GM12878 (cell line): ENCODE results near the gene ZNF154. TPM values are rescaled to one million over a fixed set of nuclear protein-coding genes. Genes with fewer than 3 reads are reported as not detected.
A peak's percentile ranks its signal among the peaks of the same experiment; 100 is the strongest.

ENCODE experiments used
- ATAC-seq: fragments of 200-7000 bp; cut with Tn5 transposase; 3 replicates; pipeline ENCODE4 v1.9.1; 2020; ENCODE audit warnings: mild to moderate bottlenecking, moderate library complexity
- BruUV-seq: library from RNA; stranded (reverse); fragments of 400-500 nt; replicated peaks from 2 replicates; lab custom pipeline; 2021; lab: Mats Ljungman, UMichigan
- CTCF ChIA-PET: fragments of 300-600 bp; sonication (Branson Sonifier 250); formaldehyde crosslinking; extraction: SDS; loops from one replicate; lab custom pipeline; 2021; ENCODE audit warnings: inconsistent platforms; lab: Yijun Ruan, JAX
- POLR2A ChIA-PET: fragments of 350-600 bp; formaldehyde crosslinking; extraction: SDS; loops from one replicate; lab custom pipeline; 2021; ENCODE audit warnings: inconsistent platforms; lab: Charles Lee
- RAD21 ChIA-PET: fragments of 300-600 bp; sonication (Branson Sonifier 250); formaldehyde crosslinking; loops from one replicate; lab custom pipeline; 2023; ENCODE audit warnings: antibody characterized with exemption; ENCODE audit not compliant: unreplicated experiment; lab: Charles Lee
- SMC1A ChIA-PET: fragments of 300-600 bp; sonication (Branson Sonifier 250); formaldehyde crosslinking; loops from one replicate; lab custom pipeline; 2023; ENCODE audit not compliant: unreplicated experiment, uncharacterized antibody; lab: Charles Lee
- DNase-seq: peaks from one replicate; pipeline ENCODE4 v3.0.0-alpha.2; 2011; ENCODE audit warnings: low read depth, low spot score
- FAIRE-seq: peaks from 3 replicates; lab custom pipeline; 2011; peaks lifted over from hg19 to GRCh38; lab: Jason Lieb, UNC
- H2AFZ ChIP-seq: 2 replicates; pipeline ENCODE4 v1.6.0; 2011; ENCODE audit warnings: low read depth, low read length, control low read depth; ENCODE audit not compliant: control insufficient read depth
- H3K27ac ChIP-seq: 2 replicates; pipeline ENCODE4 v1.5.1; 2011; ENCODE audit warnings: control low read depth; ENCODE audit not compliant: control insufficient read depth, insufficient read depth
- H3K27me3 ChIP-seq, 2 experiments: replicated peaks in 1 of 2; 2 replicates each; pipeline versions ENCODE4 v1.6.0 to v1.6.1; 2011; ENCODE audit warnings: low read length in 1 of 2; ENCODE audit not compliant: control insufficient read depth in 2 of 2, insufficient read depth in 2 of 2
- H3K36me3 ChIP-seq, 2 experiments: 2 replicates each; pipeline ENCODE4 v1.5.1; 2011; ENCODE audit warnings: low read length in 1 of 2; ENCODE audit not compliant: control insufficient read depth in 2 of 2, insufficient read depth in 2 of 2
- H3K4me1 ChIP-seq: 2 replicates; pipeline ENCODE4 v1.6.1; 2011; ENCODE audit warnings: mild to moderate bottlenecking, low read length, moderate library complexity, mixed read lengths; ENCODE audit not compliant: control insufficient read depth, insufficient read depth
- H3K4me2 ChIP-seq: 2 replicates; pipeline ENCODE4 v1.6.0; 2011; ENCODE audit warnings: control low read depth; ENCODE audit not compliant: control insufficient read depth, insufficient read depth
- H3K4me3 ChIP-seq: fragments of 200-600 bp; sonication (generic); 2 replicates; pipeline ENCODE4 v1.5.1; 2016
- H3K79me2 ChIP-seq: 2 replicates; pipeline ENCODE4 v1.6.0; 2011; ENCODE audit warnings: low read length; ENCODE audit not compliant: control insufficient read depth, insufficient read depth
- H3K9ac ChIP-seq: 2 replicates; pipeline ENCODE4 v1.8.0; 2011; ENCODE audit warnings: low read length, control low read depth, mixed read lengths; ENCODE audit not compliant: control insufficient read depth, insufficient read depth
- H3K9me3 ChIP-seq: replicated peaks from 3 replicates; pipeline ENCODE4 v1.5.1; 2011; ENCODE audit warnings: mild to moderate bottlenecking, low read length; ENCODE audit not compliant: control insufficient read depth, insufficient read depth
- H4K20me1 ChIP-seq: 2 replicates; pipeline ENCODE4 v1.6.0; 2011; ENCODE audit not compliant: control insufficient read depth, insufficient read depth
- IKZF1 ChIP-seq: fragments of 450-650 bp; conservative IDR thresholded peaks from 2 replicates; pipeline ENCODE4 v1.6.1; 2017; ENCODE audit warnings: antibody characterized with exemption, mild to moderate bottlenecking
- MEF2B ChIP-seq: fragments of 450-650 bp; IDR thresholded peaks from 2 replicates; pipeline ENCODE4 v1.6.1; 2018; ENCODE audit warnings: mild to moderate bottlenecking, moderate library complexity; ENCODE audit not compliant: partially characterized antibody, poor library complexity, severe bottlenecking
- NFYA ChIP-seq: IDR thresholded peaks from 2 replicates; pipeline ENCODE4 v1.6.1; 2011; ENCODE audit warnings: low read depth, mild to moderate bottlenecking, low read length, improper control_type of control experiment, borderline replicate concordance
- PAX5 ChIP-seq: IDR thresholded peaks from 2 replicates; pipeline ENCODE4 v1.6.1; 2011; ENCODE audit warnings: low read depth, low read length, borderline replicate concordance
- POLR2A ChIP-seq: IDR thresholded peaks from 2 replicates; pipeline ENCODE4 v1.6.1; 2011; ENCODE audit warnings: low read depth, mild to moderate bottlenecking, low read length
- SMAD1 ChIP-seq: fragments of 450-650 bp; IDR thresholded peaks from 2 replicates; pipeline ENCODE4 v1.6.1; 2018; ENCODE audit warnings: mild to moderate bottlenecking, low read depth; ENCODE audit not compliant: partially characterized antibody
- SP1 ChIP-seq: IDR thresholded peaks from one replicate; pipeline ENCODE4 v1.6.1; 2011; ENCODE audit warnings: low read depth, low read length
- SRF ChIP-seq, 2 experiments: IDR thresholded peaks; 2 replicates each; pipeline ENCODE4 v1.6.1; 2011; ENCODE audit warnings: low read depth in 2 of 2, low read length in 2 of 2, mild to moderate bottlenecking in 1 of 2, moderate library complexity in 1 of 2
- ZSCAN29 ChIP-seq: fragments of 450-650 bp; IDR thresholded peaks from 2 replicates; pipeline ENCODE4 v1.6.1; 2017; ENCODE audit warnings: mild to moderate bottlenecking, moderate library complexity
- WGBS: methylation state at CpG from one replicate; pipeline ENCODE4 v1.1.6; 2016; ENCODE audit warnings: low lambda C conversion rate; ENCODE audit not compliant: insufficient replicate concordance, insufficient coverage; ENCODE audit errors: missing lambda C conversion rate; 5-methylcytosine and 5-hydroxymethylcytosine counted together
- in situ Hi-C: fragments of 300-500 bp; cut with MboI; formaldehyde crosslinking; loops from 9 replicates; pipeline ENCODE4 v1.14.3; 2018; ENCODE audit warnings: mixed read lengths
- intact Hi-C: fragments of 100-400 bp; cut with micrococcal nuclease; formaldehyde crosslinking; loops from one replicate; pipeline ENCODE4 v1.14.2; 2022; ENCODE audit not compliant: unreplicated experiment
- polyA plus RNA-seq, 11 experiments: library from polyadenylated mRNA; depleted of rRNA in 4 of 11; unstranded in 6 of 11; stranded (reverse) in 5 of 11; fragments of >200 nt; fragmentation: Nextera tagmentation in 4 of 11; fragmentation: Illumina TruSeq in 1 of 11; extraction: Ambion mirVana in 4 of 11; extraction: Trizol in 1 of 11; gene quantifications; 1 replicate in 1 of 11; 2 replicates in 10 of 11; pipeline versions ENCODE4 v1.2.1 to v1.2.3, GENCODE V29; 2011 to 2016; ENCODE audit warnings: inconsistent platforms in 2 of 11, missing spikeins in 2 of 11, low read depth in 1 of 11
- total RNA-seq, 4 experiments: library from RNA; depleted of rRNA in 3 of 4; stranded (reverse); fragments of >200 nt in 3 of 4; fragmentation: Illumina TruSeq in 1 of 4; extraction: Trizol in 1 of 4; gene quantifications; 2 replicates each; pipeline versions ENCODE4 v1.2.1 to v1.2.3, GENCODE V29; 2013 to 2021
- TF ChIP-seq, protein P1 (sequence below): fragments of 450-650 bp; IDR thresholded peaks from 2 replicates; pipeline ENCODE4 v1.6.1; 2016; ENCODE audit warnings: mild to moderate bottlenecking, moderate library complexity, borderline replicate concordance
- TF ChIP-seq, protein P2 (sequence below), 3 experiments: IDR thresholded peaks in 2 of 3; conservative IDR thresholded peaks in 1 of 3; 2 replicates each; pipeline ENCODE4 v1.5.1; 2011; ENCODE audit warnings: low read depth in 3 of 3, low read length in 3 of 3, mild to moderate bottlenecking in 3 of 3, control low read depth in 2 of 3, moderate library complexity in 2 of 3, inconsistent platforms in 1 of 3, mixed read lengths in 1 of 3; ENCODE audit not compliant: control insufficient read depth in 2 of 3, insufficient read depth in 1 of 3; ENCODE audit errors: extremely low read depth in 1 of 3
- TF ChIP-seq, protein P3 (sequence below): fragments of 450-650 bp; formaldehyde crosslinking; IDR thresholded peaks from 2 replicates; pipeline ENCODE4 v1.4.0; 2022; ENCODE audit warnings: mild to moderate bottlenecking, moderate library complexity

ZNF154 gene
- total and polyA plus RNA-seq, 10 of the 15 experiments (the other 5 are each of a cell fraction or from before 2014, with no cell fraction given): 0.22 to 1.9 (median 1.1) TPM

DNA sequence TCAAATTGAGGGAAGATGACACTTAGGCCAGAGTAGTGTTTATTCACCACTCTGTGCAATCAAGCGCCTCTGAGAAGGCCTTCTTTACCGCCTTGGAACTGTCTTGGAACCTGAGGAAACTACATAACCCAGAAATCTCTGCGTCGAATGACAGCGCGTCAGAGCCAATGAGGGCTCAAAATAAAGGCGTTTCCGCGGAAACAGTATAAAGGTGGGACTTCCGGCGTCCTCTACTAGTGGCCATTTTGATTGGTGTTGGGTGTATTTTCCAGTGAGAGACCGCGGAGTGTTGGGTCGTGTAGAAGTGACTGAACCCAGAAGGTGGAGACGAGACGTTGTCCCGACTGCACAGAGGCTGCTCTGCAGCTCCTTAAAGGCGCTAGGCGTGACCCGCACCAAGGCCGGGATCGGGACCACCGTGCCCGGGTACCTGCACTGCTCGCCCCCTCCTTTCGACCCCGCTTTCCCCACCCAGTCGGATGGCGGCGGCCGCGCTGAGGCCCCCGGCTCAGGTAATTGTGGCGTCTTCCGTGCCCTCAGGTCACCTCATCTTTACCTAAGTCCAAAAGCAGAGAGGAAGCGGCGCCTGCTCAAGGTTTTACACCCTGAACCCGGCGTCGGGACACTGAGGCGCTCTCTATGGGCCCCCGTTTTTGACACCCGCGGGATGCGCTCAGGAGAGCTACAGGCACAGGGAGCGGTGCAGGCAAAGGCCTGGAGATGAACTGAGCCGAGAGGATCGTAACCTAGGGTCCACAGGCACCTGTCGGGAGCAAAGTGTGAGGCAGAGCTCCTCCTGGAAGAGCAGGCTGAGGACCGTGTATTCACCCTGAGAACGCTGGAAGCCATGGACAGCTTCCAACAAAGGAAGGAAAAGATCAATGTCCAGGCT lies 37.8 kb upstream of the ZNF154 start, which contains the start of gene ZNF776:
ZNF776 (plus strand) TSS at position 236 of the 892 bp plus-strand sequence; CDS start at position 480, 244 bp downstream.
- peak; percentile 99 for ATAC-seq
- POLR2A ChIA-PET: interaction anchor here (0.5 to 1.2 kb wide), 4 partner anchors 19 to 103 kb away, joined by 3 to 5 read pairs (median 4); partner anchors contain the start of gene ZNF671
- Histone ChIP-seq H3K9ac (peak within 1 kb of the TSS; percentile 78), H3K27me3 (no peaks in the 10 kb centered on the region), H3K36me3 (peaks cover 7 to 29% of the 10 kb centered on the region in 2 experiments), H3K27ac (peak within 1 kb of the TSS; percentile 83), H3K9me3 (peaks cover 35% of the 10 kb centered on the region), H3K4me3 (peak within 1 kb of the TSS; percentile 96), H3K79me2 (peaks cover 26% of the 10 kb centered on the region), H3K4me2 (peak within 1 kb of the TSS; percentile 85), H4K20me1 (no peaks in the 10 kb centered on the region), H3K4me1 (no peaks in the 10 kb centered on the region), H2AFZ (peak within 1 kb of the TSS; percentile 90)
- WGBS: 2% methylated on average over 37 of the region's 51 CpGs
- intact Hi-C loops: loop anchor here (2.0 kb wide), 1 partner anchor 532 kb away; the partner anchor contains the start of gene ZNF8
- peak; percentile 84 for DNase-seq
- FAIRE-seq: peak; percentile 92
- in situ Hi-C loops: no loop called here
- TSS peak; percentile 82 for BruUV-seq
- RAD21 ChIA-PET: interaction anchor here (0.6 to 1.0 kb wide), 2 partner anchors 73 to 210 kb away, joined by 3 to 4 read pairs; no protein-coding TSS in a partner anchor
- CTCF ChIA-PET: interaction anchor here (1.2 to 1.6 kb wide), 3 partner anchors 9 to 773 kb away, joined by 3 to 9 read pairs (median 5); partner anchors contain the start of gene ZBTB45
- SMC1A ChIA-PET: interaction anchor here (0.6 to 1.7 kb wide), 5 partner anchors 9 to 725 kb away, joined by 3 to 7 read pairs (median 3); no protein-coding TSS in a partner anchor
- TF ChIP-seq SRF (IDR thresholded peaks at IDR 0.05; ENCODE audit: low read depth in 2 of 2, low read length in 2 of 2) (no peak), POLR2A (peak; percentile 88), SMAD1 (peak; percentile 32), PAX5 (no peak), NFYA (peak; percentile 46; the same call in 1 of the 2 replicates), MEF2B (peak; percentile 15), SP1 (peak; percentile 85), IKZF1 (peak; percentile 82), ZSCAN29 (no peak)
- TF ChIP-seq, protein P1, sequence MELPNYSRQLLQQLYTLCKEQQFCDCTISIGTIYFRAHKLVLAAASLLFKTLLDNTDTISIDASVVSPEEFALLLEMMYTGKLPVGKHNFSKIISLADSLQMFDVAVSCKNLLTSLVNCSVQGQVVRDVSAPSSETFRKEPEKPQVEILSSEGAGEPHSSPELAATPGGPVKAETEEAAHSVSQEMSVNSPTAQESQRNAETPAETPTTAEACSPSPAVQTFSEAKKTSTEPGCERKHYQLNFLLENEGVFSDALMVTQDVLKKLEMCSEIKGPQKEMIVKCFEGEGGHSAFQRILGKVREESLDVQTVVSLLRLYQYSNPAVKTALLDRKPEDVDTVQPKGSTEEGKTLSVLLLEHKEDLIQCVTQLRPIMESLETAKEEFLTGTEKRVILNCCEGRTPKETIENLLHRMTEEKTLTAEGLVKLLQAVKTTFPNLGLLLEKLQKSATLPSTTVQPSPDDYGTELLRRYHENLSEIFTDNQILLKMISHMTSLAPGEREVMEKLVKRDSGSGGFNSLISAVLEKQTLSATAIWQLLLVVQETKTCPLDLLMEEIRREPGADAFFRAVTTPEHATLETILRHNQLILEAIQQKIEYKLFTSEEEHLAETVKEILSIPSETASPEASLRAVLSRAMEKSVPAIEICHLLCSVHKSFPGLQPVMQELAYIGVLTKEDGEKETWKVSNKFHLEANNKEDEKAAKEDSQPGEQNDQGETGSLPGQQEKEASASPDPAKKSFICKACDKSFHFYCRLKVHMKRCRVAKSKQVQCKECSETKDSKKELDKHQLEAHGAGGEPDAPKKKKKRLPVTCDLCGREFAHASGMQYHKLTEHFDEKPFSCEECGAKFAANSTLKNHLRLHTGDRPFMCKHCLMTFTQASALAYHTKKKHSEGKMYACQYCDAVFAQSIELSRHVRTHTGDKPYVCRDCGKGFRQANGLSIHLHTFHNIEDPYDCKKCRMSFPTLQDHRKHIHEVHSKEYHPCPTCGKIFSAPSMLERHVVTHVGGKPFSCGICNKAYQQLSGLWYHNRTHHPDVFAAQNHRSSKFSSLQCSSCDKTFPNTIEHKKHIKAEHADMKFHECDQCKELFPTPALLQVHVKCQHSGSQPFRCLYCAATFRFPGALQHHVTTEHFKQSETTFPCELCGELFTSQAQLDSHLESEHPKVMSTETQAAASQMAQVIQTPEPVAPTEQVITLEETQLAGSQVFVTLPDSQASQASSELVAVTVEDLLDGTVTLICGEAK: peak; percentile 96
- TF ChIP-seq, protein P2, sequence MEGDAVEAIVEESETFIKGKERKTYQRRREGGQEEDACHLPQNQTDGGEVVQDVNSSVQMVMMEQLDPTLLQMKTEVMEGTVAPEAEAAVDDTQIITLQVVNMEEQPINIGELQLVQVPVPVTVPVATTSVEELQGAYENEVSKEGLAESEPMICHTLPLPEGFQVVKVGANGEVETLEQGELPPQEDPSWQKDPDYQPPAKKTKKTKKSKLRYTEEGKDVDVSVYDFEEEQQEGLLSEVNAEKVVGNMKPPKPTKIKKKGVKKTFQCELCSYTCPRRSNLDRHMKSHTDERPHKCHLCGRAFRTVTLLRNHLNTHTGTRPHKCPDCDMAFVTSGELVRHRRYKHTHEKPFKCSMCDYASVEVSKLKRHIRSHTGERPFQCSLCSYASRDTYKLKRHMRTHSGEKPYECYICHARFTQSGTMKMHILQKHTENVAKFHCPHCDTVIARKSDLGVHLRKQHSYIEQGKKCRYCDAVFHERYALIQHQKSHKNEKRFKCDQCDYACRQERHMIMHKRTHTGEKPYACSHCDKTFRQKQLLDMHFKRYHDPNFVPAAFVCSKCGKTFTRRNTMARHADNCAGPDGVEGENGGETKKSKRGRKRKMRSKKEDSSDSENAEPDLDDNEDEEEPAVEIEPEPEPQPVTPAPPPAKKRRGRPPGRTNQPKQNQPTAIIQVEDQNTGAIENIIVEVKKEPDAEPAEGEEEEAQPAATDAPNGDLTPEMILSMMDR (IDR thresholded peaks at IDR 0.05 in 2 of 3, conservative IDR thresholded peaks at IDR 0.05 in 1 of 3; ENCODE audit: control insufficient read depth in 2 of 3, extremely low read depth in 1 of 3, insufficient read depth in 1 of 3, low read depth in 3 of 3, low read length in 3 of 3): no peak
- TF ChIP-seq, protein P3, sequence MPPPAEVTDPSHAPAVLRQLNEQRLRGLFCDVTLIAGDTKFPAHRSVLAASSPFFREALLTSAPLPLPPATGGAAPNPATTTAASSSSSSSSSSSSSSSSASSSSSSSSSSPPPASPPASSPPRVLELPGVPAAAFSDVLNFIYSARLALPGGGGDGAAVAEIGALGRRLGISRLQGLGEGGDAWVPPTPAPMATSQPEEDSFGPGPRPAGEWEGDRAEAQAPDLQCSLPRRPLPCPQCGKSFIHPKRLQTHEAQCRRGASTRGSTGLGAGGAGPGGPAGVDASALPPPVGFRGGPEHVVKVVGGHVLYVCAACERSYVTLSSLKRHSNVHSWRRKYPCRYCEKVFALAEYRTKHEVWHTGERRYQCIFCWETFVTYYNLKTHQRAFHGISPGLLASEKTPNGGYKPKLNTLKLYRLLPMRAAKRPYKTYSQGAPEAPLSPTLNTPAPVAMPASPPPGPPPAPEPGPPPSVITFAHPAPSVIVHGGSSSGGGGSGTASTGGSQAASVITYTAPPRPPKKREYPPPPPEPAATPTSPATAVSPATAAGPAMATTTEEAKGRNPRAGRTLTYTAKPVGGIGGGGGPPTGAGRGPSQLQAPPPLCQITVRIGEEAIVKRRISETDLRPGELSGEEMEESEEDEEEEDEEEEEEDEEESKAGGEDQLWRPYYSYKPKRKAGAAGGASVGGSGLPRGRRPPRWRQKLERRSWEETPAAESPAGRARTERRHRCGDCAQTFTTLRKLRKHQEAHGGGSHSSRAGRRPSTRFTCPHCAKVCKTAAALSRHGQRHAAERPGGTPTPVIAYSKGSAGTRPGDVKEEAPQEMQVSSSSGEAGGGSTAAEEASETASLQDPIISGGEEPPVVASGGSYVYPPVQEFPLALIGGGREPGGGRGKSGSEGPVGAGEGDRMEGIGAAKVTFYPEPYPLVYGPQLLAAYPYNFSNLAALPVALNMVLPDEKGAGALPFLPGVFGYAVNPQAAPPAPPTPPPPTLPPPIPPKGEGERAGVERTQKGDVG (CRISPR knock-in tag): no peak
